Naive thymus-derived CD4-positive, alpha-beta T cell (primary cell): ENCODE data around the gene TMEM192. TPM values are rescaled to one million over a fixed set of nuclear protein-coding genes. Genes with fewer than 3 reads are reported as not detected.

ENCODE experiments used
- ATAC-seq: fragments of 150-1000 bp; cut with Tn5 transposase; 2 replicates; pipeline ENCODE4 v1.10.0; 2021; ENCODE audit warnings: mild to moderate bottlenecking, moderate library complexity
- CTCF ChIA-PET: fragments of 350-600 bp; sonication (Branson Sonifier 250); formaldehyde crosslinking; loops from one replicate; lab custom pipeline; 2021; ENCODE audit warnings: antibody characterized with exemption; lab: Charles Lee
- POLR2A ChIA-PET: fragments of 350-600 bp; sonication (Branson Sonifier 250); formaldehyde crosslinking; loops from one replicate; lab custom pipeline; 2021; ENCODE audit warnings: antibody characterized with exemption, inconsistent platforms; lab: Charles Lee
- DNase-seq, 9 donors: peaks; one replicate each; pipeline versions ENCODE4 v3.0.0 to v3.0.0-alpha.2; 2020 to 2022; ENCODE audit warnings: mixed read lengths in 1 of 9
- H3K27ac ChIP-seq: one replicate; pipeline ENCODE4 v1.7.0; 2013; ENCODE audit warnings: mild to moderate bottlenecking, low read depth, low read length, moderate library complexity
- H3K27me3 ChIP-seq, 2 donors: one replicate each; pipeline ENCODE4 v1.7.0; 2013; ENCODE audit warnings: low read length in 2 of 2, mild to moderate bottlenecking in 2 of 2, moderate library complexity in 2 of 2; ENCODE audit not compliant: control insufficient read depth in 2 of 2, insufficient read depth in 2 of 2
- H3K36me3 ChIP-seq, 3 experiments: 1 replicate in 2 of 3; 2 replicates in 1 of 3; pipeline ENCODE4 v1.7.0; 2013; ENCODE audit warnings: low read length in 3 of 3, mild to moderate bottlenecking in 3 of 3, moderate library complexity in 1 of 3; ENCODE audit not compliant: insufficient read depth in 3 of 3, control insufficient read depth in 2 of 3
- H3K4me1 ChIP-seq, 2 donors: one replicate each; pipeline ENCODE4 v1.7.0; 2013; ENCODE audit warnings: low read length in 2 of 2, mild to moderate bottlenecking in 2 of 2, moderate library complexity in 1 of 2; ENCODE audit not compliant: control insufficient read depth in 2 of 2, insufficient read depth in 2 of 2
- H3K4me3 ChIP-seq: 2 replicates; pipeline ENCODE4 v1.7.0; 2013; ENCODE audit warnings: mild to moderate bottlenecking, low read length
- H3K9me3 ChIP-seq, 3 experiments: 1 replicate in 2 of 3; 2 replicates in 1 of 3; pipeline ENCODE4 v1.7.0; 2013; ENCODE audit warnings: low read length in 3 of 3; ENCODE audit not compliant: control insufficient read depth in 2 of 3
- H3K27ac Mint-ChIP-seq, 9 donors: one replicate each; pipeline ENCODE4 v1.8.0; 2020 to 2022; ENCODE audit warnings: mixed read lengths in 9 of 9, mild to moderate bottlenecking in 8 of 9, moderate library complexity in 5 of 9, inconsistent platforms in 2 of 9
- H3K27me3 Mint-ChIP-seq, 5 donors: one replicate each; pipeline ENCODE4 v1.8.0; 2021 to 2022; ENCODE audit warnings: mixed read lengths in 5 of 5, mild to moderate bottlenecking in 1 of 5
- H3K36me3 Mint-ChIP-seq, 5 donors: one replicate each; pipeline ENCODE4 v1.8.0; 2020 to 2022; ENCODE audit warnings: mixed read lengths in 5 of 5, mild to moderate bottlenecking in 3 of 5, inconsistent platforms in 1 of 5
- H3K4me1 Mint-ChIP-seq, 7 donors: one replicate each; pipeline ENCODE4 v1.8.0; 2020 to 2022; ENCODE audit warnings: mixed read lengths in 7 of 7, mild to moderate bottlenecking in 3 of 7, inconsistent platforms in 1 of 7
- H3K4me3 Mint-ChIP-seq, 10 donors: one replicate each; pipeline ENCODE4 v1.8.0; 2020 to 2022; ENCODE audit warnings: mild to moderate bottlenecking in 10 of 10, mixed read lengths in 10 of 10, moderate library complexity in 6 of 10, inconsistent platforms in 2 of 10
- H3K9me3 Mint-ChIP-seq, 11 donors: one replicate each; pipeline ENCODE4 v1.8.0; 2020 to 2022; ENCODE audit warnings: mixed read lengths in 11 of 11, mild to moderate bottlenecking in 4 of 11, inconsistent platforms in 1 of 11, moderate library complexity in 1 of 11
- intact Hi-C, 2 donors: fragments of 100-400 bp; cut with micrococcal nuclease; formaldehyde crosslinking; loops; one replicate each; pipeline ENCODE4 v1.15.1; 2023
- polyA plus RNA-seq, 2 donors: library from polyadenylated mRNA; unstranded; fragments of 300-500 nt; fragmentation: Illumina TruSeq; gene quantifications; one replicate each; pipeline ENCODE4 v1.2.3, GENCODE V29; 2021
- total RNA-seq, 6 experiments: library from RNA in 5 of 6; stranded (reverse) in 5 of 6; gene quantifications; 1 replicate in 5 of 6; 2 replicates in 1 of 6; pipeline ENCODE4 v1.2.3 and lab custom pipeline; 2021 to 2026

Gene TMEM192
- total and polyA plus RNA-seq, 7 experiments from 2014 or later, result 5.3 to 20.6 (median 11.7) TPM

GRCh38 chr4:165150545-165150944, 37.9 kb upstream of the TMEM192 start:
- Mint-ChIP-seq H3K9me3 (peaks cover 0 to 5% (median 0%) of the 10 kb centered on the region in 11 donors), H3K4me1 (peaks cover 0 to 4% (median 0%) of the 10 kb centered on the region in 7 donors), H3K27ac (no peak overlapping the region), H3K36me3 (peaks cover 0 to 5% (median 0%) of the 10 kb centered on the region in 5 donors), H3K27me3 (peaks cover 0 to 27% (median 15%) of the 10 kb centered on the region in 5 donors), H3K4me3 (no peak overlapping the region)
- no peak overlapping the region for H3K4me3 ChIP-seq
- DNase-seq (no peak), ATAC-seq (no peak)
- H3K27me3 ChIP-seq, result peaks cover 0 to 6% of the 10 kb centered on the region in 2 donors
- H3K27ac ChIP-seq, result no peak overlapping the region
- CTCF ChIA-PET, result no interaction called here
- intact Hi-C loops, result no loop called here
- H3K4me1 ChIP-seq, result no peaks in the 10 kb centered on the region
- H3K36me3 ChIP-seq, result no peaks in the 10 kb centered on the region
- POLR2A ChIA-PET, result no interaction called here
- H3K9me3 ChIP-seq, result no peaks in the 10 kb centered on the region

GRCh38 chr4:165138843-165139242, 26.2 kb upstream of the TMEM192 start:
- Histone ChIP-seq H3K9me3 (no peaks in the 10 kb centered on the region), H3K4me3 (no peak overlapping the region), H3K27me3 (no peaks in the 10 kb centered on the region), H3K27ac (no peak overlapping the region), H3K4me1 (no peaks in the 10 kb centered on the region), H3K36me3 (no peaks in the 10 kb centered on the region)
- Mint-ChIP-seq H3K4me3 (no peak overlapping the region), H3K9me3 (peaks cover 0 to 7% (median 0%) of the 10 kb centered on the region in 11 donors), H3K27me3 (peaks cover 0 to 8% (median 4%) of the 10 kb centered on the region in 5 donors), H3K36me3 (peaks cover 0 to 5% (median 2%) of the 10 kb centered on the region in 5 donors), H3K4me1 (peaks cover 0 to 5% (median 0%) of the 10 kb centered on the region in 7 donors), H3K27ac (no peak overlapping the region)
- DNase-seq (no peak), ATAC-seq (no peak)
- ChIA-PET POLR2A (no interaction called here), CTCF (no interaction called here)
- intact Hi-C loops, result loop anchor here in 1 of 2 donors (10.0 kb wide), 1 partner anchor 956 kb away; no protein-coding TSS in a partner anchor

GRCh38 chr4:165137205-165137604, 24.5 kb upstream of the TMEM192 start:
- peaks cover 0 to 5% (median 2%) of the 10 kb centered on the region in 5 donors for H3K36me3 Mint-ChIP-seq
- intact Hi-C loops, result loop anchor here in 1 of 2 donors (10.0 kb wide), 1 partner anchor 958 kb away; no protein-coding TSS in a partner anchor

GRCh38 chr4:165136529-165136928, 23.9 kb upstream of the TMEM192 start:
- H3K27me3 ChIP-seq, result no peaks in the 10 kb centered on the region
- ChIA-PET CTCF (interaction anchor here (0.9 kb wide), 1 partner anchor 332 kb away, joined by 3 read pairs; no protein-coding TSS in a partner anchor), POLR2A (no interaction called here)
- no peak overlapping the region for H3K27ac Mint-ChIP-seq
- DNase-seq (no peak), ATAC-seq (no peak)
- intact Hi-C loops, result loop anchor here in 1 of 2 donors (10.0 kb wide), 1 partner anchor 958 kb away; no protein-coding TSS in a partner anchor
- H3K27ac ChIP-seq, result no peak overlapping the region
- H3K27me3 Mint-ChIP-seq, result peaks cover 0 to 11% (median 4%) of the 10 kb centered on the region in 5 donors
- no peaks in the 10 kb centered on the region for H3K9me3 ChIP-seq
- H3K4me1 Mint-ChIP-seq, result peaks cover under 1 to 10% (median 6%) of the 10 kb centered on the region in 7 donors
- H3K36me3 ChIP-seq, result no peaks in the 10 kb centered on the region
- peaks cover 0 to 5% (median 2%) of the 10 kb centered on the region in 5 donors for H3K36me3 Mint-ChIP-seq
- no peak overlapping the region for H3K4me3 ChIP-seq
- H3K9me3 Mint-ChIP-seq, result peaks cover 0 to 7% (median 0%) of the 10 kb centered on the region in 11 donors
- no peak overlapping the region for H3K4me3 Mint-ChIP-seq
- H3K4me1 ChIP-seq, result no peaks in the 10 kb centered on the region

More at GRCh38 chr4:165137205-165137604, 24.5 kb upstream of the TMEM192 start:
- ChIA-PET POLR2A (no interaction called here), CTCF (interaction anchor here (0.9 kb wide), 1 partner anchor 331 kb away, joined by 3 read pairs; no protein-coding TSS in a partner anchor)
- DNase-seq, result no peak
- ATAC-seq, result no peak
- Histone ChIP-seq H3K9me3 (no peaks in the 10 kb centered on the region), H3K4me1 (no peaks in the 10 kb centered on the region), H3K4me3 (no peak overlapping the region), H3K27ac (no peak overlapping the region), H3K36me3 (no peaks in the 10 kb centered on the region), H3K27me3 (no peaks in the 10 kb centered on the region)
- Mint-ChIP-seq H3K4me3 (no peak overlapping the region), H3K27ac (no peak overlapping the region), H3K27me3 (peaks cover 0 to 11% (median 4%) of the 10 kb centered on the region in 5 donors), H3K4me1 (peaks cover 0 to 10% (median 6%) of the 10 kb centered on the region in 7 donors), H3K9me3 (peaks cover 0 to 7% (median 0%) of the 10 kb centered on the region in 11 donors)

GRCh38 chr4:165133150-165133549, 20.5 kb upstream of the TMEM192 start:
- Mint-ChIP-seq H3K9me3 (peaks cover 0 to 6% (median 0%) of the 10 kb centered on the region in 11 donors), H3K27ac (no peak overlapping the region), H3K4me1 (peaks cover 4 to 12% (median 10%) of the 10 kb centered on the region in 7 donors), H3K4me3 (no peak overlapping the region), H3K27me3 (peaks cover 0 to 17% (median 3%) of the 10 kb centered on the region in 5 donors), H3K36me3 (peaks cover 0 to 5% (median 2%) of the 10 kb centered on the region in 5 donors)
- Histone ChIP-seq H3K27me3 (no peaks in the 10 kb centered on the region), H3K36me3 (no peaks in the 10 kb centered on the region), H3K4me1 (no peaks in the 10 kb centered on the region), H3K9me3 (no peaks in the 10 kb centered on the region), H3K4me3 (no peak overlapping the region), H3K27ac (no peak overlapping the region)
- no peak for DNase-seq
- peak; percentile 65 for ATAC-seq
- ChIA-PET POLR2A (interaction anchor here (1.2 kb wide), 1 partner anchor 194 kb away, joined by 3 read pairs; the partner anchor contains the start of gene MSMO1), CTCF (interaction anchor here (0.6 to 3.7 kb wide), 5 partner anchors 13 to 1464 kb away, joined by 3 to 68 read pairs (median 4); no protein-coding TSS in a partner anchor)
- intact Hi-C loops, result loop anchor here in 1 of 2 donors (5.0 to 10.0 kb wide), 2 partner anchors 74 to 962 kb away; partner anchors contain the start of gene KLHL2

- POLR2A ChIA-PET, result interaction anchor here (0.9 kb wide), 1 partner anchor 196 kb away, joined by 3 read pairs; the partner anchor contains the start of gene MSMO1
- intact Hi-C loops, result loop anchor here (1.0 to 10.0 kb wide), 8 partner anchors 18 to 963 kb away; partner anchors contain the start of genes KLHL2 (in 2 of the 2) and MSMO1 (in 2 of the 2)
These were observed 18.7 kb upstream of the TMEM192 start for GRCh38 chr4:165131247-165131832.

More at GRCh38 chr4:165131247-165131832, 18.7 kb upstream of the TMEM192 start:
- no peak overlapping the region for H3K27ac ChIP-seq
- no peaks in the 10 kb centered on the region for H3K9me3 ChIP-seq
- no peak overlapping the region for H3K4me3 ChIP-seq
- ATAC-seq (peak; percentile 89), DNase-seq (peak; percentile 47 to 85 (median 68))
- Mint-ChIP-seq H3K27ac (peak overlapping the region in 1 of 9 donors; percentile 13), H3K9me3 (no peaks in the 10 kb centered on the region), H3K27me3 (peaks cover 0 to 17% (median 5%) of the 10 kb centered on the region in 5 donors), H3K4me3 (peak overlapping the region in 1 of 10 donors; percentile 14), H3K36me3 (peaks cover 0 to 2% (median 0%) of the 10 kb centered on the region in 5 donors), H3K4me1 (peaks cover 4 to 12% (median 10%) of the 10 kb centered on the region in 7 donors)
- CTCF ChIA-PET, result interaction anchor here (0.6 to 3.7 kb wide), 24 partner anchors 10 to 337 kb away, joined by 3 to 68 read pairs (median 4); partner anchors contain the start of genes MSMO1 and TMEM192
- H3K27me3 ChIP-seq, result no peaks in the 10 kb centered on the region
- H3K4me1 ChIP-seq, result no peaks in the 10 kb centered on the region
- no peaks in the 10 kb centered on the region for H3K36me3 ChIP-seq
